NCI-H1436 treated with DMSO at 0.1 percent for 48 hours (cell line): ENCODE results near the gene GSTK1.

Source experiments
- DNase-seq: peaks from one replicate; lab custom pipeline; 2025; lab: John Stamatoyannopoulos, UW

GSTK1 gene

GRCh38 chr7:143299840-143300239 is 36.6 kb downstream of the GSTK1 start:
- DNase-seq, result no peak

- no peak for DNase-seq
Measured at GRCh38 chr7:143300959-143301935, 38.0 kb downstream of the GSTK1 start.

DNA sequence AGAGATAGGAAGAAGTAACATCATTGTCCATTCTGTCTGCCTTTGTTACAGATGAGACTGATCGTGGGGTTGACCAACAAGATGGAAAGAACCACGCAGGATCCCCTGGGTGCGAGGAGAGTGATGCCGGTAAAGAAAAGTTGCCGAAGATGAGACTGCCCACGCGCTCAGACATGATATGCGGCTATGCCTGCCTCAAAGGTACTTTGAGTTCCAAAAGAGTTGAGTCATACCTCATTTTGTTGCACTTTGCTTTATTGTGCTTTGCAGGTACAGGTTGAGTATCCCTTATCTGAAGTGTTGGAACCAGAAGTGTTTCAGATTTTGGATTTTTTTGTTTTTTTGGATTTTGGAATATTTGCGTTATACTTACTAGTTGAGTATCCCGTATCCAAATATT is 40.5 kb downstream of the GSTK1 start:
- no peak for DNase-seq

- no peak for DNase-seq
Measured at GRCh38 chr7:143304938-143305337, 41.7 kb downstream of the GSTK1 start.

DNA sequence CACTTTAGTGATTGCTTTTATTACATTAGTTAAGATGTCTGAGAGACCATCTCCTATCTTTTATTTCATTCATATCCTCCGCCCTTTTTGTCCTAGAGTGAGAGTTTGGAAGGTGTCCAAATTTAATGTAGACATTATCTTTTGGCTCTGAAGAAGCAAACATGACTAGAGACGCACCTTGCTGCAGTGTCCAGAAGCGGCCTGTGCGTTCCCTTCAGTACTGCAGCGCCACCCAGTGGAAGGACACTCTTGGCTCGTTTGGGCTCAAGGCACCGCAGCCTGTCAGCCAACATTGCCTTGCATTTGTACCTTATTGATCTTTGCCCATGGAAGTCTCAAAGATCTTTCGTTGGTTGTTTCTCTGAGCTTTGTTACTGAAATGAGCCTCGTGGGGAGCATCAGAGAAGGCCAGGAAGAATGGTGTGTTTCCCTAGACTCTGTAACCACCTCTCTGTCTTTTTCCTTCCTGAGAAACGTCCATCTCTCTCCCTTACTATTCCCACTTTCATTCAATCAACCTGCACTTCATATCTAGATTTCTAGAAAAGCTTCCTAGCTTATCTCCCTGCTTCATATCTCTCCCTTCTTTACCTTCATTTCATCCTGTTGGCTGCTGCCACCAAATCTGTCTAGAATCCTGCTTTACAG is 42.3 kb downstream of the GSTK1 start:
- no peak for DNase-seq

DNA sequence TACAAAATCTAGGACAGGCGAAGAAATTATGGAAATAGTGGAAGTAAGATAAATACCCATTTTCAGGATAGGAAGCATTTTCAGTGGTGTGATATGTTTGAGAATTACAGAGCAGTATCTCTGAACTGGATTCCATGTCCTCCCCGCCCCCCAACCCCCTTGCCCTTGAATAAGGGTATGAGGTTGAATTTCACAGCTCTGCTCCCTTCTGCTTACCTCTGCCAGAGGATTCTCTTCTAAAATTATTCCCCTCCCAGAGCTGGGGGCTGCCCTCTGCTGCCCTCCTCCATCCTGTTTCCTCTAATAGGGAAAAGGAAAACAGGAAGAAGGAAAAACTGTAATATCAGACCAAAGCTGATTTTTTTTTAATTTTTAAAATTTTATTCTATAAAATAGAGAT is 45.4 kb downstream of the GSTK1 start:
- no peak for DNase-seq

- no peak for DNase-seq
Measured at GRCh38 chr7:143314127-143314526, 50.9 kb downstream of the GSTK1 start.

DNA sequence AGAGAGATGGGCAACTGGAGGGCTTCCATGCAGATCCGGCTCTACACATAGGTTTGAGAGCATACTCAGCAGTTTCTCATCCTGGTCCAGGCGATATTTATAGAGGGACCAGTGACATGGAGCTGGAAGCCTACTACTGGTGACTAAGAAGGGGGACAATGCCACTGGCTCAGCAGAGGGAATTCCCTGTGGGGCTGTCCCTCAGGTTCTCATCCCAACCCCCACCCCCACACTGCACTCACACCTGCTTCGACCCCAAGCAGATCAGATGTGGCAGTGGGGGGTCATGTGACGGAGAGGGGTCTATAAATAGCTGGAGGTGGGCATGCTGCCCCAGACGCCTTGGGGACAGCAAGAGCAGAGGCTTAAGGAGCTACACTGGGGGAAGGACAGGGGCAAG is 52.5 kb downstream of the GSTK1 start, which contains the start of gene CLCN1:
Gene CLCN1 (plus strand): TSS at position 336 of the 400 bp plus-strand sequence. CDS start 102 bp downstream, outside the sequence.
- DNase-seq, result no peak

DNA sequence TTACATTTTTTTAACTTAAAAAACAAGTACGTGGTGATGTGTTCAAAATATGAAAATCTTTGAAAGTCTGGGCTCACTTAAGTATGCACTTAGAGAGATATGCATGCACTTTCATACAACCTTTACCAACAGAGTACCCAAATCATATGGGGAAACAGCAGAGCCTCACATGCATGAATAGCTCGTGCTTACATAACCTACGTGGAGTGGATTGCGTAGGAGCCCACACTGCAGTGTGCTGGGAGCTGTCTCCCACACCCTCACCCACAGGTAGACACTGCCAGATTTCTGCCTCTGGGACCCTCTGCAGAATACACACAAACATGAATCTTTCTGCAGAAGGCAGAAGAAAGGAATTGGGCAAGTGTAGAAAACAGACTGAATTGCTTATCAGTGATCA is 53.3 kb downstream of the GSTK1 start:
- no peak for DNase-seq

- DNase-seq, result no peak
Measured at GRCh38 chr7:143318661-143319060, 55.4 kb downstream of the GSTK1 start.
